H1 (cell line): ENCODE data around the gene SLC13A4. TPM values are rescaled to one million over a fixed set of nuclear protein-coding genes. Genes with fewer than 3 reads are reported as not detected.

Source experiments
- CTCF ChIA-PET: fragments of 300-600 bp; sonication (Branson Sonifier 250); formaldehyde crosslinking; loops from one replicate; lab custom pipeline; 2021; ENCODE audit not compliant: partially characterized antibody; lab: Charles Lee
- POLR2A ChIA-PET: fragments of 300-600 bp; sonication (Branson Sonifier 250); formaldehyde crosslinking; loops from one replicate; lab custom pipeline; 2021; ENCODE audit warnings: inconsistent platforms; ENCODE audit not compliant: partially characterized antibody; lab: Charles Lee
- DNase-seq, 2 experiments: peaks; one replicate each; pipeline versions ENCODE4 v3.0.0 to v3.0.0-alpha.2; 2010 to 2022; ENCODE audit warnings: low spot score in 2 of 2, low read depth in 1 of 2, mixed read lengths in 1 of 2
- FAIRE-seq: peaks from 2 replicates; lab custom pipeline; 2011; peaks lifted over from hg19 to GRCh38; lab: Jason Lieb, UNC
- H2AFZ ChIP-seq: 2 replicates; pipeline ENCODE4 v1.8.1; 2012; ENCODE audit warnings: low read length, inconsistent platforms
- H2AK5ac ChIP-seq: 2 replicates; pipeline ENCODE4 v1.6.1; 2013; ENCODE audit warnings: low read depth, low read length
- H2BK120ac ChIP-seq: replicated peaks from 2 replicates; pipeline ENCODE3; 2013; ENCODE audit warnings: low read depth, low read length, inconsistent platforms
- H2BK12ac ChIP-seq: 2 replicates; pipeline ENCODE4 v1.6.1; 2013; ENCODE audit warnings: low read depth, low read length
- H2BK15ac ChIP-seq: 2 replicates; pipeline ENCODE4 v1.6.1; 2013; ENCODE audit warnings: low read length
- H2BK20ac ChIP-seq: 2 replicates; pipeline ENCODE4 v1.6.1; 2013; ENCODE audit warnings: low read length
- H2BK5ac ChIP-seq: 2 replicates; pipeline ENCODE4 v1.6.1; 2013; ENCODE audit warnings: low read depth, low read length
- H3K14ac ChIP-seq: 2 replicates; pipeline ENCODE4 v1.6.1; 2013; ENCODE audit warnings: inconsistent platforms; ENCODE audit not compliant: insufficient read length
- H3K18ac ChIP-seq: 2 replicates; pipeline ENCODE4 v1.6.1; 2013; ENCODE audit warnings: low read length; ENCODE audit errors: extremely low read depth
- H3K23ac ChIP-seq: 2 replicates; pipeline ENCODE4 v1.6.1; 2013; ENCODE audit warnings: inconsistent platforms; ENCODE audit not compliant: insufficient read length
- H3K23me2 ChIP-seq: 2 replicates; pipeline ENCODE4 v1.6.1; 2013; ENCODE audit warnings: low read depth, low read length
- H3K27ac ChIP-seq: 2 replicates; pipeline ENCODE4 v1.6.1; 2011; ENCODE audit warnings: low read depth, low read length, inconsistent platforms
- H3K27me3 ChIP-seq, 4 experiments: replicated peaks in 1 of 4; 1 replicate in 1 of 4; 2 replicates in 3 of 4; pipeline versions ENCODE4 v1.6.1 to v1.8.1; 2011 to 2013; ENCODE audit warnings: low read length in 3 of 4, mild to moderate bottlenecking in 3 of 4, inconsistent platforms in 2 of 4, mixed read lengths in 2 of 4, moderate library complexity in 1 of 4; ENCODE audit not compliant: control insufficient read depth in 3 of 4, insufficient read depth in 3 of 4; ENCODE audit errors: extremely low read depth in 1 of 4
- H3K36me3 ChIP-seq, 4 experiments: 2 replicates each; pipeline versions ENCODE4 v1.6.1 to v1.8.1; 2011 to 2013; ENCODE audit warnings: mild to moderate bottlenecking in 4 of 4, low read length in 3 of 4, moderate library complexity in 2 of 4, control low read depth in 1 of 4, inconsistent platforms in 1 of 4; ENCODE audit not compliant: insufficient read depth in 4 of 4, control insufficient read depth in 2 of 4
- H3K4ac ChIP-seq: replicated peaks from 2 replicates; pipeline ENCODE3; 2013; ENCODE audit warnings: low read length, low read depth, mixed read lengths, inconsistent platforms; ENCODE audit not compliant: insufficient read length
- H3K4me1 ChIP-seq, 4 experiments: replicated peaks in 1 of 4; 1 replicate in 1 of 4; 2 replicates in 3 of 4; pipeline versions ENCODE4 v1.6.1 to v1.8.1; 2011 to 2013; ENCODE audit warnings: low read length in 3 of 4, inconsistent platforms in 2 of 4, mixed read lengths in 1 of 4; ENCODE audit not compliant: insufficient read depth in 4 of 4, control insufficient read depth in 3 of 4
- H3K4me2 ChIP-seq, 2 experiments: 2 replicates each; pipeline versions ENCODE4 v1.6.1 to v1.8.1; 2011 to 2013; ENCODE audit warnings: low read depth in 2 of 2, low read length in 2 of 2, control low read depth in 1 of 2, inconsistent platforms in 1 of 2, mild to moderate bottlenecking in 1 of 2; ENCODE audit not compliant: insufficient read depth in 1 of 2
- H3K4me3 ChIP-seq, 4 experiments: fragments of 200-600, 300-600 bp in 1 of 4; sonication (generic), shearing (Covaris generic), sonication (Bioruptor Twin) in 1 of 4; 2 replicates each; pipeline versions ENCODE4 v1.5.1 to v1.8.1; 2011 to 2016; ENCODE audit warnings: low read length in 4 of 4, low read depth in 3 of 4, control low read depth in 2 of 4, inconsistent platforms in 2 of 4, mild to moderate bottlenecking in 2 of 4, mixed read lengths in 1 of 4, moderate library complexity in 1 of 4; ENCODE audit not compliant: insufficient read depth in 2 of 4; ENCODE audit errors: extremely low read depth in 1 of 4
- H3K56ac ChIP-seq: replicated peaks from 2 replicates; pipeline ENCODE3; 2013; ENCODE audit warnings: low read depth, mild to moderate bottlenecking, mixed read lengths, low read length, inconsistent platforms; ENCODE audit not compliant: insufficient read length
- H3K79me1 ChIP-seq: 2 replicates; pipeline ENCODE4 v1.6.1; 2013; ENCODE audit warnings: low read depth, low read length, control low read depth
- H3K79me2 ChIP-seq, 2 experiments: 2 replicates each; pipeline versions ENCODE4 v1.6.1 to v1.8.1; 2012 to 2013; ENCODE audit warnings: low read length in 2 of 2, mild to moderate bottlenecking in 2 of 2, inconsistent platforms in 1 of 2; ENCODE audit not compliant: insufficient read depth in 2 of 2, control insufficient read depth in 1 of 2
- H3K9ac ChIP-seq, 4 experiments: replicated peaks in 1 of 4; 1 replicate in 1 of 4; 2 replicates in 3 of 4; pipeline versions ENCODE4 v1.6.1 to v1.8.1; 2011 to 2013; ENCODE audit warnings: low read depth in 3 of 4, low read length in 3 of 4, control low read depth in 2 of 4, mild to moderate bottlenecking in 2 of 4, moderate library complexity in 2 of 4, inconsistent platforms in 1 of 4; ENCODE audit errors: extremely low read depth in 1 of 4
- H3K9me3 ChIP-seq, 2 experiments: 2 replicates each; pipeline versions ENCODE4 v1.6.1 to v1.8.1; 2012 to 2013; ENCODE audit warnings: mild to moderate bottlenecking in 2 of 2, moderate library complexity in 2 of 2, control low read depth in 1 of 2, inconsistent platforms in 1 of 2, low read depth in 1 of 2, low read length in 1 of 2, mixed read lengths in 1 of 2; ENCODE audit not compliant: insufficient read depth in 2 of 2
- H4K20me1 ChIP-seq, 2 experiments: replicated peaks in 1 of 2; 2 replicates each; pipeline versions ENCODE3 to v1.8.1; 2011 to 2013; ENCODE audit warnings: inconsistent platforms in 2 of 2, low read length in 2 of 2, mild to moderate bottlenecking in 1 of 2; ENCODE audit not compliant: insufficient read depth in 2 of 2, control insufficient read depth in 1 of 2
- H4K5ac ChIP-seq: 2 replicates; pipeline ENCODE4 v1.6.1; 2013; ENCODE audit warnings: low read length, low read depth, mixed read lengths, inconsistent platforms; ENCODE audit not compliant: insufficient read length
- H4K8ac ChIP-seq: 2 replicates; pipeline ENCODE4 v1.8.0; 2013; ENCODE audit warnings: mild to moderate bottlenecking, moderate library complexity, low read length, inconsistent platforms; ENCODE audit not compliant: insufficient read depth; ENCODE audit errors: extremely low read depth
- H4K91ac ChIP-seq: replicated peaks from 2 replicates; pipeline ENCODE3; 2013; ENCODE audit warnings: low read length, mixed read lengths, inconsistent platforms; ENCODE audit not compliant: insufficient read length
- CBX5 ChIP-seq: fragments of 300-800, 300-1000 bp; sonication (generic); IDR thresholded peaks from 2 replicates; pipeline ENCODE4 v1.7.1; 2016; ENCODE audit warnings: antibody characterized with exemption, low read length, low read depth
- CHD1 ChIP-seq: IDR thresholded peaks from 2 replicates; pipeline ENCODE4 v1.6.1; 2012; ENCODE audit warnings: low read depth, low read length, improper control_type of control experiment
- GTF2F1 ChIP-seq: IDR thresholded peaks from 2 replicates; pipeline ENCODE4 v1.6.1; 2012; ENCODE audit warnings: low read depth, low read length, improper control_type of control experiment, borderline replicate concordance
- KDM4A ChIP-seq: IDR thresholded peaks from one replicate; pipeline ENCODE4 v1.7.1; 2012; ENCODE audit warnings: low read depth, mild to moderate bottlenecking, moderate library complexity, low read length, inconsistent platforms; ENCODE audit not compliant: severe bottlenecking
- KDM5A ChIP-seq: fragments of 200-600 bp; IDR thresholded peaks from 2 replicates; pipeline ENCODE4 v1.7.1; 2012; ENCODE audit warnings: mild to moderate bottlenecking, low read length, inconsistent platforms, mixed read lengths
- NANOG ChIP-seq: IDR thresholded peaks from 2 replicates; pipeline ENCODE4 v1.6.1; 2011; ENCODE audit warnings: low read length, low read depth, mild to moderate bottlenecking, inconsistent platforms; ENCODE audit not compliant: insufficient read depth, poor library complexity, severe bottlenecking
- NRF1 ChIP-seq: IDR thresholded peaks from 2 replicates; pipeline ENCODE4 v1.6.1; 2011; ENCODE audit warnings: mild to moderate bottlenecking, low read depth, low read length, improper control_type of control experiment
- POLR2AphosphoS5 ChIP-seq: IDR thresholded peaks from 2 replicates; pipeline ENCODE4 v1.6.1; 2011; ENCODE audit warnings: low read depth, low read length
- RNF2 ChIP-seq: fragments of 200-900, 300-1000 bp; sonication (generic); IDR thresholded peaks from 2 replicates; pipeline ENCODE4 v1.7.1; 2016; ENCODE audit warnings: borderline replicate concordance, low read depth, mild to moderate bottlenecking, antibody characterized with exemption, low read length; ENCODE audit not compliant: poor library complexity, severe bottlenecking; ENCODE audit errors: missing control alignments
- SIRT6 ChIP-seq: IDR thresholded peaks from one replicate; pipeline ENCODE4 v1.7.1; 2012; ENCODE audit warnings: low read length, inconsistent platforms
- SIX5 ChIP-seq: IDR thresholded peaks from 2 replicates; pipeline ENCODE4 v1.6.1; 2011; ENCODE audit warnings: mild to moderate bottlenecking, low read depth, low read length
- SP1 ChIP-seq: IDR thresholded peaks from 2 replicates; pipeline ENCODE4 v1.6.1; 2011; ENCODE audit warnings: low read depth, low read length
- SUZ12 ChIP-seq: fragments of 200-600 bp; sonication (generic); IDR thresholded peaks from 2 replicates; pipeline ENCODE4 v1.6.1; 2012; ENCODE audit warnings: mild to moderate bottlenecking, inconsistent platforms, low read length, moderate library complexity, mixed read lengths
- TBP ChIP-seq: IDR thresholded peaks from 2 replicates; pipeline ENCODE4 v1.6.1; 2011; ENCODE audit warnings: low read depth, low read length, improper control_type of control experiment
- WGBS, 2 experiments: shearing (Covaris generic) in 1 of 2; methylation state at CpG; one replicate each; pipeline versions ENCODE4 v1.1.6 to v1.1.7; 2013 to 2015; ENCODE audit warnings: low lambda C conversion rate in 2 of 2, mixed read lengths in 2 of 2, inconsistent platforms in 1 of 2, low coverage in 1 of 2, missing lambda C conversion rate in 1 of 2; ENCODE audit not compliant: insufficient replicate concordance in 2 of 2, insufficient coverage in 1 of 2, insufficient read length in 1 of 2; ENCODE audit errors: extremely low coverage in 1 of 2, missing lambda C conversion rate in 1 of 2; 5-methylcytosine and 5-hydroxymethylcytosine counted together
- polyA plus RNA-seq, 7 experiments: library from polyadenylated mRNA; depleted of rRNA in 3 of 7; stranded (reverse) in 5 of 7; unstranded in 2 of 7; fragments of >200 nt in 5 of 7; fragments of 200-250 nt in 2 of 7; gene quantifications; 1 replicate in 5 of 7; 2 replicates in 1 of 7; 4 replicates in 1 of 7; pipeline versions ENCODE4 v1.2.1 to v1.2.3, GENCODE V29; 2011 to 2013; ENCODE audit warnings: missing spikeins in 2 of 7, mixed read lengths in 2 of 7
- total RNA-seq: library from RNA; stranded (reverse); fragmentation: NEBNext Ultra II Directional; extraction: Animal tissue kit (Norgen Biotek cat#: 25700); gene quantifications from 2 replicates; pipeline ENCODE4 v1.2.1, GENCODE V29; 2021
- TF ChIP-seq, protein P1 (sequence below): IDR thresholded peaks from 2 replicates; pipeline ENCODE4 v1.6.1; 2011; ENCODE audit warnings: low read depth, mild to moderate bottlenecking, low read length; ENCODE audit not compliant: insufficient read depth

Gene SLC13A4
- total and polyA plus RNA-seq, 2 of the 8 experiments (the other 6 are each of a cell fraction or from before 2014, with no cell fraction given), result 3.9 to 7.5 TPM

DNA sequence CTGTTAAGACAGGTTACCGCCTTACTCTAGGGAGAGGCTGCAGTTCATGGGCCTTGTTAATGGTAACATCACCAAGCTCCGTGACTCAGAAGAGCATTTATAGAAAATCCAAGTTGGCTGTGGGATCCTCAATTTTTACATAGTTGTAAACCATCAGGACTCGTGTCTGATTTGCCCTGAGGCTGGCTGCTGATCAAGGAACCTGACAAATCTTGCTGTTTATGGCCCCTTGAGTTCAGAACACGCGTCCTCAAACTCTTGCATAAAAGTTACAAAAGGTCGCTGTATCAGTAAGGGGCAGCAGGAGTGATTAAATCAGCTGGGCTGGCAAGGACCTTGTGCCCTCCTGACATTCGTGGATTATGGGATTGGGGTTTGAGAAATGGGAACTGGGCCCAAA, 4.6 kb downstream of the SLC13A4 start:
- Histone ChIP-seq H2AFZ (no peak overlapping the region), H3K23ac (no peak overlapping the region), H3K79me1 (no peaks in the 10 kb centered on the region), H3K79me2 (no peaks in the 10 kb centered on the region), H2BK5ac (no peak overlapping the region), H2BK15ac (no peak overlapping the region), H3K4ac (no peak overlapping the region), H2BK120ac (no peak overlapping the region), H3K36me3 (no peaks in the 10 kb centered on the region), H4K20me1 (no peaks in the 10 kb centered on the region), H3K9ac (no peak overlapping the region), H4K8ac (no peak overlapping the region), H3K23me2 (no peaks in the 10 kb centered on the region), H3K18ac (no peak overlapping the region), H4K5ac (no peak overlapping the region), H3K9me3 (no peaks in the 10 kb centered on the region), H3K27ac (no peak overlapping the region), H2BK20ac (no peak overlapping the region), H4K91ac (no peak overlapping the region), H3K4me2 (no peak overlapping the region), H2BK12ac (no peak overlapping the region), H3K27me3 (no peaks in the 10 kb centered on the region), H3K4me3 (no peak overlapping the region), H3K56ac (no peak overlapping the region), H3K4me1 (peaks cover 2 to 6% (median 5%) of the 10 kb centered on the region in 4 experiments; a peak in 6 of 7 replicates), H3K14ac (no peak overlapping the region), H2AK5ac (no peak overlapping the region)
- TF ChIP-seq RNF2 (no peak), KDM4A (no peak), NANOG (no peak), POLR2AphosphoS5 (no peak), NRF1 (no peak), SIRT6 (no peak), SUZ12 (no peak), SP1 (no peak), TBP (no peak), GTF2F1 (no peak), KDM5A (no peak), CHD1 (no peak), CBX5 (no peak), SIX5 (no peak)
- TF ChIP-seq, protein P1, sequence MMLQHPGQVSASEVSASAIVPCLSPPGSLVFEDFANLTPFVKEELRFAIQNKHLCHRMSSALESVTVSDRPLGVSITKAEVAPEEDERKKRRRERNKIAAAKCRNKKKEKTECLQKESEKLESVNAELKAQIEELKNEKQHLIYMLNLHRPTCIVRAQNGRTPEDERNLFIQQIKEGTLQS, result no peak
- CTCF ChIA-PET, result interaction anchor here (10.7 kb wide), 1 partner anchor 11 kb away, joined by 110 read pairs; no protein-coding TSS in a partner anchor
- 90% methylated on average over 7 of the region's 7 CpGs; no CpG with 5 or more reads in 1 of the 2 experiments for WGBS, 2 experiments
- POLR2A ChIA-PET, result no interaction called here
- FAIRE-seq (no peak), DNase-seq (no peak)
